B cell (primary cell): ENCODE measurements around the gene RAB3C. TPM values are rescaled to one million over a fixed set of nuclear protein-coding genes. Genes with fewer than 3 reads are reported as not detected.

Source experiments
- ATAC-seq: fragments of 200-7000 bp; cut with Tn5 transposase; one replicate; pipeline ENCODE4 v1.10.0; 2021; ENCODE audit warnings: low read depth, mild to moderate bottlenecking, moderate number of reproducible peaks, moderate library complexity
- CTCF ChIA-PET: fragments of 350-600 bp; sonication (Branson Sonifier 250); formaldehyde crosslinking; loops from one replicate; lab custom pipeline; 2021; ENCODE audit warnings: antibody characterized with exemption, inconsistent platforms; lab: Charles Lee
- POLR2A ChIA-PET: fragments of 350-600 bp; sonication (Branson Sonifier 250); formaldehyde crosslinking; loops from one replicate; lab custom pipeline; 2021; ENCODE audit warnings: antibody characterized with exemption; lab: Charles Lee
- DNase-seq: peaks from one replicate; pipeline ENCODE4 v3.0.0; 2013
- H2AFZ ChIP-seq: 2 replicates; pipeline ENCODE4 v1.6.1; 2012; ENCODE audit warnings: mild to moderate bottlenecking, low read depth, low read length; ENCODE audit not compliant: insufficient read depth, poor library complexity, severe bottlenecking
- H3K27ac ChIP-seq, 2 donors: 1 replicate in 1 of 2; 2 replicates in 1 of 2; pipeline ENCODE4 v1.5.1; 2012 to 2013; ENCODE audit warnings: low read length in 2 of 2, mild to moderate bottlenecking in 2 of 2, moderate library complexity in 1 of 2
- H3K27me3 ChIP-seq, 4 experiments: fragments of 200-600 bp in 1 of 4; sonication (generic) in 1 of 4; replicated peaks in 1 of 4; 1 replicate in 2 of 4; 2 replicates in 2 of 4; pipeline versions ENCODE4 v1.6.1 to v1.7.0; 2013 to 2016; ENCODE audit warnings: low read length in 3 of 4, mild to moderate bottlenecking in 2 of 4, mixed read lengths in 1 of 4, moderate library complexity in 1 of 4; ENCODE audit not compliant: insufficient read depth in 4 of 4, control insufficient read depth in 3 of 4; ENCODE audit errors: control extremely low read depth in 1 of 4
- H3K36me3 ChIP-seq, 2 experiments: replicated peaks in 1 of 2; 1 replicate in 1 of 2; 2 replicates in 1 of 2; pipeline versions ENCODE4 v1.6.1 to v1.7.1; 2013; ENCODE audit warnings: low read length in 1 of 2; ENCODE audit not compliant: insufficient read depth in 2 of 2, control insufficient read depth in 1 of 2; ENCODE audit errors: control extremely low read depth in 1 of 2, extremely low read depth in 1 of 2
- H3K4me1 ChIP-seq, 2 donors: fragments of 200-600 bp in 1 of 2; sonication (generic) in 1 of 2; 1 replicate in 1 of 2; 2 replicates in 1 of 2; pipeline versions ENCODE4 v1.5.1 to v1.6.1; 2013 to 2017; ENCODE audit warnings: low read length in 2 of 2; ENCODE audit not compliant: control insufficient read depth in 2 of 2, insufficient read depth in 2 of 2
- H3K4me2 ChIP-seq: replicated peaks from 2 replicates; pipeline ENCODE3; 2012; ENCODE audit warnings: mild to moderate bottlenecking, low read depth, low read length; ENCODE audit not compliant: poor library complexity, severe bottlenecking
- H3K4me3 ChIP-seq, 5 experiments: fragments of 200-600 bp in 1 of 5; sonication (generic) in 1 of 5; 1 replicate in 3 of 5; 2 replicates in 2 of 5; pipeline versions ENCODE4 v1.5.1 to v1.7.0; 2011 to 2016; ENCODE audit warnings: low read length in 4 of 5, mild to moderate bottlenecking in 4 of 5, low read depth in 2 of 5, control low read depth in 1 of 5, moderate library complexity in 1 of 5; ENCODE audit not compliant: insufficient read depth in 1 of 5; ENCODE audit errors: control extremely low read depth in 1 of 5, extremely low read depth in 1 of 5
- H3K79me2 ChIP-seq: fragments of 200-600 bp; sonication (generic); one replicate; pipeline ENCODE4 v1.6.0; 2016; ENCODE audit warnings: low read length; ENCODE audit not compliant: control insufficient read depth, insufficient read depth
- H3K9ac ChIP-seq: fragments of 200-600 bp; sonication (generic); 2 replicates; pipeline ENCODE4 v1.6.1; 2017; ENCODE audit warnings: mild to moderate bottlenecking, low read length, moderate library complexity
- H3K9me3 ChIP-seq, 3 donors: one replicate each; pipeline versions ENCODE4 v1.6.1 to v1.7.1; 2013; ENCODE audit warnings: low read length in 2 of 3; ENCODE audit not compliant: control insufficient read depth in 2 of 3, insufficient read depth in 1 of 3; ENCODE audit errors: control extremely low read depth in 1 of 3
- H4K20me1 ChIP-seq: 2 replicates; pipeline ENCODE4 v1.6.0; 2012; ENCODE audit warnings: mild to moderate bottlenecking, low read length; ENCODE audit not compliant: insufficient read depth, control insufficient read depth, poor library complexity, severe bottlenecking
- H3K27ac Mint-ChIP-seq: one replicate; pipeline ENCODE4 v1.8.0; 2021; ENCODE audit warnings: mixed read lengths
- H3K27me3 Mint-ChIP-seq: one replicate; pipeline ENCODE4 v1.8.0; 2021; ENCODE audit warnings: mixed read lengths
- H3K4me1 Mint-ChIP-seq: one replicate; pipeline ENCODE4 v1.8.0; 2021; ENCODE audit warnings: mixed read lengths
- H3K4me3 Mint-ChIP-seq: one replicate; pipeline ENCODE4 v1.8.0; 2021; ENCODE audit warnings: mixed read lengths
- H3K9me3 Mint-ChIP-seq: one replicate; pipeline ENCODE4 v1.8.0; 2022; ENCODE audit warnings: mixed read lengths; ENCODE audit not compliant: insufficient read depth
- CTCF ChIP-seq: fragments of 200-600 bp; IDR thresholded peaks from one replicate; pipeline ENCODE4 v1.8.0; 2022; ENCODE audit warnings: antibody characterized with exemption, mild to moderate bottlenecking
- EZH2 ChIP-seq: IDR thresholded peaks from 2 replicates; pipeline ENCODE4 v1.6.1; 2012; ENCODE audit warnings: borderline replicate concordance, low read depth, mild to moderate bottlenecking, moderate library complexity, low read length; ENCODE audit not compliant: insufficient read depth, poor library complexity, severe bottlenecking
- WGBS: methylation state at CpG from one replicate; pipeline ENCODE4 v1.1.5; 2013; ENCODE audit warnings: missing lambda C conversion rate; ENCODE audit not compliant: insufficient coverage; 5-methylcytosine and 5-hydroxymethylcytosine counted together
- intact Hi-C: fragments of 100-400 bp; cut with micrococcal nuclease; formaldehyde crosslinking; loops from one replicate; pipeline ENCODE4 v1.10.0; 2022
- polyA plus RNA-seq: library from polyadenylated mRNA; depleted of rRNA; stranded (reverse); fragments of >200 nt; gene quantifications from 2 replicates; pipeline ENCODE4 v1.2.3, GENCODE V29; 2012
- total RNA-seq, 2 donors: library from RNA; stranded (reverse); fragments of 120-200 nt in 1 of 2; gene quantifications; 1 replicate in 1 of 2; 2 replicates in 1 of 2; pipeline versions ENCODE4 v1.2.3 to v1.2.4, GENCODE V29; 2013 to 2022

The RAB3C gene
- total and polyA plus RNA-seq, 2 donors (not counting 1 experiment from before 2014, with no cell fraction given): 0.20 to 0.58 TPM

- Mint-ChIP-seq H3K4me3 (no peak overlapping the region), H3K4me1 (no peaks in the 10 kb centered on the region), H3K27me3 (no peaks in the 10 kb centered on the region), H3K27ac (no peak overlapping the region), H3K9me3 (no peaks in the 10 kb centered on the region)
- Histone ChIP-seq H3K9me3 (no peaks in the 10 kb centered on the region), H2AFZ (no peak overlapping the region), H3K9ac (no peak overlapping the region), H3K36me3 (no peaks in the 10 kb centered on the region), H3K27ac (no peak overlapping the region), H4K20me1 (no peaks in the 10 kb centered on the region), H3K4me3 (no peak overlapping the region), H3K4me1 (no peaks in the 10 kb centered on the region), H3K4me2 (no peak overlapping the region), H3K27me3 (no peaks in the 10 kb centered on the region), H3K79me2 (no peaks in the 10 kb centered on the region)
- TF ChIP-seq CTCF: no peak
- no peak for TF ChIP-seq EZH2
- DNase-seq (no peak), ATAC-seq (no peak)
- WGBS: 100% methylated on average over 1 of the region's 1 CpG
- intact Hi-C loops: no loop called here
- ChIA-PET CTCF (no interaction called here), POLR2A (no interaction called here)
Observed at GRCh38 chr5:58818465-58818864, 235.6 kb downstream of the RAB3C start.

GRCh38 chr5:58825441-58825840 lies 242.6 kb downstream of the RAB3C start:
- ChIA-PET CTCF (no interaction called here), POLR2A (no interaction called here)
- no peak overlapping the region for H2AFZ ChIP-seq
- no peaks in the 10 kb centered on the region for H3K4me1 ChIP-seq
- H3K36me3 ChIP-seq: no peaks in the 10 kb centered on the region
- Mint-ChIP-seq H3K27ac (no peak overlapping the region), H3K9me3 (no peaks in the 10 kb centered on the region), H3K4me3 (no peak overlapping the region), H3K27me3 (peaks cover 10% of the 10 kb centered on the region), H3K4me1 (no peaks in the 10 kb centered on the region)
- no peak overlapping the region for H3K4me3 ChIP-seq
- H3K27me3 ChIP-seq: no peaks in the 10 kb centered on the region
- ATAC-seq: no peak
- H3K9me3 ChIP-seq: no peaks in the 10 kb centered on the region
- TF ChIP-seq EZH2: no peak
- no peak for TF ChIP-seq CTCF
- no peak overlapping the region for H3K9ac ChIP-seq
- H4K20me1 ChIP-seq: no peaks in the 10 kb centered on the region
- H3K4me2 ChIP-seq: no peak overlapping the region
- no peak overlapping the region for H3K27ac ChIP-seq
- WGBS: no CpG with 5 or more reads among the region's 2 CpGs
- no peaks in the 10 kb centered on the region for H3K79me2 ChIP-seq
- intact Hi-C loops: no loop called here
- DNase-seq: no peak
